Skeletal muscle satellite cell (primary cell): ENCODE data around the gene ATG12.

Source experiments
- H3K27me3 ChIP-seq: 2 replicates; pipeline ENCODE4 v1.7.0; 2013; ENCODE audit warnings: low read length; ENCODE audit not compliant: control insufficient read depth, insufficient read depth
- H3K36me3 ChIP-seq: 2 replicates; pipeline ENCODE4 v1.7.0; 2013; ENCODE audit warnings: mild to moderate bottlenecking, control low read depth, low read length; ENCODE audit not compliant: insufficient read depth
- H3K4me1 ChIP-seq: 2 replicates; pipeline ENCODE4 v1.7.0; 2013; ENCODE audit warnings: low read length; ENCODE audit not compliant: control insufficient read depth, insufficient read depth
- H3K4me2 ChIP-seq: 2 replicates; pipeline ENCODE4 v1.7.0; 2013; ENCODE audit warnings: mild to moderate bottlenecking, low read length
- H3K4me3 ChIP-seq: 2 replicates; pipeline ENCODE4 v1.7.0; 2013; ENCODE audit warnings: low read length
- H3K9ac ChIP-seq: 2 replicates; pipeline ENCODE4 v1.7.0; 2013; ENCODE audit warnings: mild to moderate bottlenecking, low read depth, low read length, moderate library complexity
- H3K9me3 ChIP-seq: replicated peaks from 2 replicates; pipeline ENCODE4 v1.7.0; 2013; ENCODE audit warnings: mild to moderate bottlenecking, control low read depth, low read length

Gene ATG12

GRCh38 chr5:115800108-115800507 is 41.3 kb downstream of the ATG12 start:
- no peaks in the 10 kb centered on the region for H3K27me3 ChIP-seq
- H3K4me1 ChIP-seq, result no peaks in the 10 kb centered on the region
- H3K36me3 ChIP-seq, result no peaks in the 10 kb centered on the region
- H3K9me3 ChIP-seq, result no peaks in the 10 kb centered on the region
- H3K9ac ChIP-seq, result no peak overlapping the region
- H3K4me3 ChIP-seq, result no peak overlapping the region
- no peak overlapping the region for H3K4me2 ChIP-seq

GRCh38 chr5:115798252-115798651 is 43.1 kb downstream of the ATG12 start:
- Histone ChIP-seq H3K4me2 (no peak overlapping the region), H3K9ac (no peak overlapping the region), H3K27me3 (peaks cover 1% of the 10 kb centered on the region), H3K9me3 (no peaks in the 10 kb centered on the region), H3K4me3 (no peak overlapping the region), H3K36me3 (no peaks in the 10 kb centered on the region), H3K4me1 (no peaks in the 10 kb centered on the region)

- Histone ChIP-seq H3K27me3 (peaks cover 15% of the 10 kb centered on the region), H3K4me3 (no peak overlapping the region), H3K9me3 (no peaks in the 10 kb centered on the region), H3K4me2 (no peak overlapping the region), H3K4me1 (no peaks in the 10 kb centered on the region), H3K36me3 (no peaks in the 10 kb centered on the region), H3K9ac (no peak overlapping the region)
Measured at GRCh38 chr5:115796656-115797055, 44.7 kb downstream of the ATG12 start.

- no peaks in the 10 kb centered on the region for H3K36me3 ChIP-seq
- no peaks in the 10 kb centered on the region for H3K9me3 ChIP-seq
- H3K4me3 ChIP-seq, result no peak overlapping the region
- no peak overlapping the region for H3K4me2 ChIP-seq
- H3K9ac ChIP-seq, result no peak overlapping the region
- no peaks in the 10 kb centered on the region for H3K4me1 ChIP-seq
- peaks cover 22% of the 10 kb centered on the region for H3K27me3 ChIP-seq
Measured at GRCh38 chr5:115795700-115796099, 45.7 kb downstream of the ATG12 start.

- Histone ChIP-seq H3K4me2 (no peak overlapping the region), H3K4me3 (no peak overlapping the region), H3K9me3 (no peaks in the 10 kb centered on the region), H3K4me1 (no peaks in the 10 kb centered on the region), H3K36me3 (no peaks in the 10 kb centered on the region), H3K27me3 (peaks cover 33% of the 10 kb centered on the region), H3K9ac (no peak overlapping the region)
Measured at GRCh38 chr5:115788440-115788839, 52.9 kb downstream of the ATG12 start.

GRCh38 chr5:115787426-115787825 is 53.9 kb downstream of the ATG12 start:
- Histone ChIP-seq H3K9ac (no peak overlapping the region), H3K27me3 (peaks cover 26% of the 10 kb centered on the region)

GRCh38 chr5:115785381-115786065 is 55.8 kb downstream of the ATG12 start:
- H3K4me3 ChIP-seq, result no peak overlapping the region
- no peaks in the 10 kb centered on the region for H3K4me1 ChIP-seq
- peaks cover 12% of the 10 kb centered on the region for H3K27me3 ChIP-seq
- no peaks in the 10 kb centered on the region for H3K36me3 ChIP-seq
- H3K9me3 ChIP-seq, result no peaks in the 10 kb centered on the region
- no peak overlapping the region for H3K9ac ChIP-seq
- no peak overlapping the region for H3K4me2 ChIP-seq

More at GRCh38 chr5:115787426-115787825, 53.9 kb downstream of the ATG12 start:
- Histone ChIP-seq H3K4me2 (no peak overlapping the region), H3K4me1 (no peaks in the 10 kb centered on the region), H3K4me3 (no peak overlapping the region), H3K36me3 (no peaks in the 10 kb centered on the region), H3K9me3 (no peaks in the 10 kb centered on the region)

GRCh38 chr5:115778417-115778816 is 62.9 kb downstream of the ATG12 start:
- Histone ChIP-seq H3K4me1 (no peaks in the 10 kb centered on the region), H3K36me3 (no peaks in the 10 kb centered on the region), H3K27me3 (peaks cover 12% of the 10 kb centered on the region), H3K4me3 (no peak overlapping the region), H3K4me2 (no peak overlapping the region), H3K9ac (no peak overlapping the region), H3K9me3 (no peaks in the 10 kb centered on the region)
